ENCODE data around the gene SMARCB1.

SMARCB1 gene

GRCh38 chr22:23786752-23787599 is at the start of gene SMARCB1:
SMARCB1 (plus strand) TSS chr22:23786966; CDS start chr22:23787170, 204 bp downstream.
- Histone ChIP-seq H3K9ac (ENCODE audit: low read length) (peak within 1 kb of the TSS; percentile 97), H3K27me3 (ENCODE audit: low read depth, low read length) (no peaks in the 10 kb centered on the region), H2AFZ (ENCODE audit: low read depth, low read length) (peak within 1 kb of the TSS; percentile 41), H3K4me2 (ENCODE audit: low read length) (peak within 1 kb of the TSS; percentile 90), H3K36me3 (replicated peaks; ENCODE audit: low read depth, low read length) (peaks cover 18% of the 10 kb centered on the region), H4K20me1 (ENCODE audit: insufficient read depth, low read length) (peaks cover 40% of the 10 kb centered on the region), H3K4me3 (ENCODE audit: low read length) (peak within 1 kb of the TSS; percentile 83), H3K79me2 (ENCODE audit: low read length) (peaks cover 47% of the 10 kb centered on the region), H3K4me1 (ENCODE audit: low read length) (peaks cover 44% of the 10 kb centered on the region), H3K27ac (ENCODE audit: low read length) (peak within 1 kb of the TSS; percentile 91), H3K9me3 (ENCODE audit: insufficient read depth, low read length) (no peaks in the 10 kb centered on the region)
- TF ChIP-seq EZH2phosphoT487 (IDR thresholded peaks at IDR 0.05; ENCODE audit: low read depth) (no peak), CTCF (IDR thresholded peaks at IDR 0.05; ENCODE audit: low read depth, low read length) (no peak)

- Histone ChIP-seq H3K36me3 (replicated peaks; ENCODE audit: low read depth, low read length) (no peaks in the 10 kb centered on the region), H3K4me3 (ENCODE audit: low read length) (no peak overlapping the region), H3K27me3 (ENCODE audit: low read depth, low read length) (no peaks in the 10 kb centered on the region), H3K4me2 (ENCODE audit: low read length) (no peak overlapping the region), H3K4me1 (ENCODE audit: low read length) (no peaks in the 10 kb centered on the region), H2AFZ (ENCODE audit: low read depth, low read length) (no peak overlapping the region), H3K27ac (ENCODE audit: low read length) (no peak overlapping the region), H4K20me1 (ENCODE audit: insufficient read depth, low read length) (no peaks in the 10 kb centered on the region), H3K79me2 (ENCODE audit: low read length) (no peaks in the 10 kb centered on the region), H3K9me3 (ENCODE audit: insufficient read depth, low read length) (no peaks in the 10 kb centered on the region), H3K9ac (ENCODE audit: low read length) (no peak overlapping the region)
- no peak for TF ChIP-seq CTCF (IDR thresholded peaks at IDR 0.05; ENCODE audit: low read depth, low read length)
- no peak for TF ChIP-seq EZH2phosphoT487 (IDR thresholded peaks at IDR 0.05; ENCODE audit: low read depth)
These were observed 49.1 kb upstream of the SMARCB1 start for GRCh38 chr22:23737696-23738095.

- H3K79me2 ChIP-seq (ENCODE audit: low read length): no peaks in the 10 kb centered on the region
- no peaks in the 10 kb centered on the region for H3K27me3 ChIP-seq (ENCODE audit: low read depth, low read length)
- peaks cover 7% of the 10 kb centered on the region for H3K4me1 ChIP-seq (ENCODE audit: low read length)
- no peak overlapping the region for H3K4me2 ChIP-seq (ENCODE audit: low read length)
- H3K4me3 ChIP-seq (ENCODE audit: low read length): no peak overlapping the region
- H2AFZ ChIP-seq (ENCODE audit: low read depth, low read length): no peak overlapping the region
- H4K20me1 ChIP-seq (ENCODE audit: insufficient read depth, low read length): no peaks in the 10 kb centered on the region
- no peak for TF ChIP-seq CTCF (IDR thresholded peaks at IDR 0.05; ENCODE audit: low read depth, low read length)
- no peak for TF ChIP-seq EZH2phosphoT487 (IDR thresholded peaks at IDR 0.05; ENCODE audit: low read depth)
- peaks cover 7% of the 10 kb centered on the region for H3K36me3 ChIP-seq (replicated peaks; ENCODE audit: low read depth, low read length)
- H3K9me3 ChIP-seq (ENCODE audit: insufficient read depth, low read length): no peaks in the 10 kb centered on the region
- no peak overlapping the region for H3K27ac ChIP-seq (ENCODE audit: low read length)
- H3K9ac ChIP-seq (ENCODE audit: low read length): no peak overlapping the region
These were observed 44.1 kb upstream of the SMARCB1 start for GRCh38 chr22:23742505-23743264.

GRCh38 chr22:23743303-23743705 is 43.5 kb upstream of the SMARCB1 start:
- Histone ChIP-seq H3K79me2 (ENCODE audit: low read length) (no peaks in the 10 kb centered on the region), H3K27ac (ENCODE audit: low read length) (no peak overlapping the region), H3K27me3 (ENCODE audit: low read depth, low read length) (no peaks in the 10 kb centered on the region), H4K20me1 (ENCODE audit: insufficient read depth, low read length) (no peaks in the 10 kb centered on the region), H3K4me2 (ENCODE audit: low read length) (no peak overlapping the region), H3K9me3 (ENCODE audit: insufficient read depth, low read length) (no peaks in the 10 kb centered on the region), H3K9ac (ENCODE audit: low read length) (no peak overlapping the region), H3K4me1 (ENCODE audit: low read length) (peaks cover 13% of the 10 kb centered on the region), H3K4me3 (ENCODE audit: low read length) (no peak overlapping the region), H2AFZ (ENCODE audit: low read depth, low read length) (no peak overlapping the region), H3K36me3 (replicated peaks; ENCODE audit: low read depth, low read length) (peaks cover 7% of the 10 kb centered on the region)
- no peak for TF ChIP-seq EZH2phosphoT487 (IDR thresholded peaks at IDR 0.05; ENCODE audit: low read depth)

Data from OCI-LY3 (cell line).